Transverse colon (tissue), 4 donors: Measurements from ENCODE around the gene RARRES1.

Source experiments
- CTCF ChIP-seq, 5 experiments: fragments of 200-600 bp in 3 of 5; fragments of 450-650 bp in 2 of 5; sonication (generic) in 3 of 5; IDR thresholded peaks; 1 replicate in 2 of 5; 2 replicates in 3 of 5; pipeline ENCODE4 v1.5.1; 2016 to 2017; ENCODE audit warnings: antibody characterized with exemption in 5 of 5, inconsistent platforms in 3 of 5, mild to moderate bottlenecking in 2 of 5, moderate library complexity in 1 of 5
- POLR2A ChIP-seq: fragments of 450-650 bp; IDR thresholded peaks from one replicate; pipeline ENCODE4 v1.6.1; 2016; ENCODE audit warnings: antibody characterized with exemption, mild to moderate bottlenecking, moderate library complexity
- POLR2AphosphoS5 ChIP-seq, 3 donors: sonication (generic); formaldehyde crosslinking; IDR thresholded peaks; one replicate each; pipeline ENCODE4 v1.6.1; 2016; ENCODE audit warnings: antibody characterized with exemption in 3 of 3

DNA sequence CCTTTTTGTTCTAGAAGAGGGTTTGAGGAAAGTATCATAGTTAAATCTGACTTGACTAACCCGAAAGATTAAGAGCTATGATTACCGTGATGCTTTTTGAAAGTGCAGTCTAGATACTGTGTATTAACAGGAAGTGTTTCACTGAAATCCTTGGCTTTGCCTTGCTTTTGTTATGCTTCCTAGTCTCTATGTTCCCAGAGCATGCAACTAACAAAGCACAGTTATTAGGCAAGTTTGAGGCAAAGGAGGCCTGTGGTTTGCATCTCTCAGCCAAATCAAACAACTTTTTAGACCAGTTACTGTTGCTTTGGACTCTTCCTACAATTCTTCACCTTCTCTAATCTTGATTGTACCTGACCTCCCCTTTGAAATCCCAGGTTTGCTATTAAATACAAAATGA, 63.8 kb downstream of the RARRES1 start:
- TF ChIP-seq CTCF (IDR thresholded peaks at IDR 0.05), result no peak
- no peak for TF ChIP-seq POLR2AphosphoS5 (IDR thresholded peaks at IDR 0.05)
- no peak for TF ChIP-seq POLR2A
